AG04450 (cell line): ENCODE data around the gene CCR3. TPM values are rescaled to one million over a fixed set of nuclear protein-coding genes. Genes with fewer than 3 reads are reported as not detected.
"Not testable (repeated sequence)": the region's sequence is repeated elsewhere in the genome, so short reads cannot be mapped to it uniquely, and the experiment has no call there.

Experiments used
- CTCF ChIA-PET: fragments of 300-600, 350-600 bp; formaldehyde crosslinking; extraction: SDS; loops from one replicate; lab custom pipeline; 2022; ENCODE audit warnings: antibody characterized with exemption, inconsistent platforms; lab: Charles Lee
- POLR2A ChIA-PET: fragments of 350-600 bp; formaldehyde crosslinking; extraction: SDS; loops from one replicate; lab custom pipeline; 2021; ENCODE audit warnings: antibody characterized with exemption, inconsistent platforms; lab: Yijun Ruan, JAX
- DNase-seq: peaks from one replicate; pipeline ENCODE4 v3.0.0-alpha.2; 2011; ENCODE audit warnings: low read depth, low spot score
- H3K27ac ChIP-seq: one replicate; pipeline ENCODE4 v1.5.1; 2012; ENCODE audit warnings: low read depth, low read length, control low read depth
- H3K27me3 ChIP-seq: one replicate; pipeline ENCODE4 v1.6.0; 2012; ENCODE audit warnings: low read length; ENCODE audit not compliant: control insufficient read depth, insufficient read depth
- H3K4me3 ChIP-seq: 2 replicates; pipeline ENCODE4 v1.5.1; 2011; ENCODE audit warnings: mild to moderate bottlenecking, low read depth, low read length, control low read depth
- H3K9me3 ChIP-seq: 2 replicates; pipeline ENCODE4 v1.5.1; 2012; ENCODE audit warnings: low read length; ENCODE audit not compliant: control insufficient read depth, insufficient read depth
- polyA plus RNA-seq: library from polyadenylated mRNA; depleted of rRNA; stranded (reverse); fragments of >200 nt; gene quantifications from 2 replicates; pipeline ENCODE4 v1.2.3, GENCODE V29; 2011
- TF ChIP-seq, protein P1 (sequence below): IDR thresholded peaks from 2 replicates; pipeline ENCODE4 v1.5.1; 2011; ENCODE audit warnings: low read depth, low read length, control low read depth, inconsistent platforms

The CCR3 gene
- polyA plus RNA-seq, 1 experiment = not detected

DNA sequence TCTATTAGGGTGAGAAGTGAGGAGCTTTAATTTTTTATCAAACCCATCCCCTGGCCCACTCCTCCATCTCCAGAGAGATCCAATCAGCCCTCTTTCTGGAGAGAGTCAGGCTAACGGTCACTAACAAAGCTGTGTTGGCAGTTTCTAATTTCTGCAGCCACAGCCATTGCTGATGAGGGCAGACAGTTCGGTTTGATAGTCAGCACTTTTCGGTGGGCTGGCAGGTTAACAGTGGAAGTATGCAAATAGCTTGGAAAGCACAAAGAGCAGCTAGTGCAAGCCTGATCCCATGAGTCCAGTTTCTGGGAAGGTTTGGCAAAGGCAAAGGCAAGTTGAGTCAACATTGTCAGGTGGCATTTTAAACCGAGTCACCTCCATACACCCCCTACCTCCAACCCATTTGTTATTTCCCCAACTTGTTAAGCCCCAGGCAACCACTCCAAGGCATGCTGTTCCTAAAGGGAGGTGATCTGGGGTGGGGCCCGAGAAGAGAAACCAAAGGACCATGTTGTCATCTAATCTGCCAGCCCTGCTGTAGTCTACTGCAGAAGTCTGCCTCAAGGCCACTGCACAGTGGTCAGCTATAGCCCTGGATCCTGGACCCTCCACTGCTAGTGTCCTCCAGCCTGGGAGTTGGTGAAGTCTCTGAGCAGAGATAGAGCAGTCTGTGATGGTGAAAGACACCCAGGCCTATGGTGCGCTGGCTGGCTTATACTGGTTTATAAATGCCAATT is 35.8 kb upstream of the CCR3 start:
- TF ChIP-seq, protein P1, sequence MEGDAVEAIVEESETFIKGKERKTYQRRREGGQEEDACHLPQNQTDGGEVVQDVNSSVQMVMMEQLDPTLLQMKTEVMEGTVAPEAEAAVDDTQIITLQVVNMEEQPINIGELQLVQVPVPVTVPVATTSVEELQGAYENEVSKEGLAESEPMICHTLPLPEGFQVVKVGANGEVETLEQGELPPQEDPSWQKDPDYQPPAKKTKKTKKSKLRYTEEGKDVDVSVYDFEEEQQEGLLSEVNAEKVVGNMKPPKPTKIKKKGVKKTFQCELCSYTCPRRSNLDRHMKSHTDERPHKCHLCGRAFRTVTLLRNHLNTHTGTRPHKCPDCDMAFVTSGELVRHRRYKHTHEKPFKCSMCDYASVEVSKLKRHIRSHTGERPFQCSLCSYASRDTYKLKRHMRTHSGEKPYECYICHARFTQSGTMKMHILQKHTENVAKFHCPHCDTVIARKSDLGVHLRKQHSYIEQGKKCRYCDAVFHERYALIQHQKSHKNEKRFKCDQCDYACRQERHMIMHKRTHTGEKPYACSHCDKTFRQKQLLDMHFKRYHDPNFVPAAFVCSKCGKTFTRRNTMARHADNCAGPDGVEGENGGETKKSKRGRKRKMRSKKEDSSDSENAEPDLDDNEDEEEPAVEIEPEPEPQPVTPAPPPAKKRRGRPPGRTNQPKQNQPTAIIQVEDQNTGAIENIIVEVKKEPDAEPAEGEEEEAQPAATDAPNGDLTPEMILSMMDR = no peak
- Histone ChIP-seq H3K27ac (no peak overlapping the region), H3K27me3 (peaks cover 3% of the 10 kb centered on the region), H3K4me3 (no peak overlapping the region), H3K9me3 (no peaks in the 10 kb centered on the region)
- DNase-seq = no peak
- ChIA-PET POLR2A (no interaction called here), CTCF (no interaction called here)

DNA sequence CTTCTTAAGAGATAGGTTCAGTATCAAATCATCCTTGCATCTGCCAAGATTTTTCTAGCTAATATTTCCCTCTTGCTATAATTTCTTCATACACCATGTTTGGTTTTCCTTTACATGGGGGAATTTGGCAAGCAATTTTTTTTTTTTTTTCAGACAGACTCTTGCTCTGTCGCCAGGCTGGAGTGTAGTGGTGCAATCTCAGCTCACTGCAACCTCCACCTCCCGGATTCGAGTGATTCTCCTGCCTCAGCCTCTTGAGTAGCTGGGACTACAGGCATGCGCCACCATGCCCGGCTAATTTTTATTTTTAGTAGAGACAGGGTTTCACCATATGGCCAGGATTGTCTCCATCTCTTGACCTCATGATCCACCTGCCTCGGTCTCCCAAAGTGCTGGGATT is 34.7 kb upstream of the CCR3 start:
- CTCF ChIA-PET = interaction anchor here (0.9 to 3.5 kb wide), 8 partner anchors 9 to 269 kb away, joined by 3 to 14 read pairs (median 3); no protein-coding TSS in a partner anchor
- H3K27me3 ChIP-seq, DNase-seq, H3K27ac ChIP-seq, POLR2A ChIA-PET, H3K9me3 ChIP-seq, H3K4me3 ChIP-seq: not testable (repeated sequence)

DNA sequence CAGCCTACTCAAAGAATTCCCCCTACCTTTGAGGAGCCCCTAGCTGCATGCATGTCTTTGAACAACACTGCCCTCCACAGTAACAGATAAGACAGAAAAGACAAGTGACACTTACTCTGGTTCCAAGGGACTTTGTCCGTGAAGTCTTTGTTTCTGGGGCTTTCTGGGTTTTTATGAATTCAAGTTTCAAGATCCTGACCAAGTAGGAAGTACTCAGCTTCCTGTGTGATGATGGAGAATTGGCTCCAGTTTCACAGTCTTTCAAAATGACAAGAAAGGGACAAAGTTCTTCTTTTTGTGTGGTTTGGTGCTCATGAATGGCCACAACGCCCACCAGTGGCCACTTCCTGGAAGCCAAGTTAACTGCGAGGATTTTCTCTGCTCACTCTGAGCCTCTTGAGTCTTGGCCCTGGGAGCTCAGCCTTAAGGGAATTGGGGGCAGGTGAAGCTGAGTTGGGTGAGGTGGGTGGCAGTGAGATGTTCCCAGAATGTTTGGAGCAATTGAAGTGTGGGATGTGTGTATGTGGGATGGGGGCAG is 34.0 kb upstream of the CCR3 start, which contains the start of gene CCR1:
Gene CCR1 (minus strand): TSS at position 147 of the 538 bp plus-strand sequence. CDS start 4,000 bp downstream, outside the sequence.
- Histone ChIP-seq H3K27me3 (peaks cover 8% of the 10 kb centered on the region), H3K4me3 (no peak within 1 kb of the TSS), H3K9me3 (no peaks in the 10 kb centered on the region), H3K27ac (no peak within 1 kb of the TSS)
- ChIA-PET CTCF (interaction anchor here (0.9 to 3.5 kb wide), 8 partner anchors 8 to 269 kb away, joined by 3 to 14 read pairs (median 3); no protein-coding TSS in a partner anchor), POLR2A (no interaction called here)
- TF ChIP-seq, protein P1 = peak; percentile 56
- DNase-seq = no peak

DNA sequence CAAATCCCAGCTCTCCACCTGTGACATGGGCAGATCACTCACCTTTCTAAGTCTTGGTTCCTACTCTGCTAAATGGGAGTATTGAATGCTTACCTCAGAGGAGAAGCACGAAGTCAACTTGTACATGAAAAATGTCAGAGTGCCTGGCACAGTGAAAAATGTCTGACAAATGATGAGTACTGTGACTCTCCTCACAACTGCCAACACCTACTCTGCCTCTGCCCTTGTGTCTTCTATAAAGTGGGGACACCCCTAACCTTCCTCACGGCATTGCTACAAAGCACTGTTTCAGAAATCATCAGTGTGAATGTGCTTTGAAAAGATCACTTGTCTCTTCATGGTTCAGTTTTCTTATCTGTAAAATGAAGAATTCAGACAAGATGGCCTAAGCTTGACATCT is 33.2 kb upstream of the CCR3 start:
- DNase-seq = no peak
- Histone ChIP-seq H3K4me3 (no peak overlapping the region), H3K27ac (no peak overlapping the region), H3K27me3 (peaks cover 12% of the 10 kb centered on the region), H3K9me3 (no peaks in the 10 kb centered on the region)
- POLR2A ChIA-PET = no interaction called here
- CTCF ChIA-PET = interaction anchor here (1.2 to 3.5 kb wide), 4 partner anchors 111 to 132 kb away, joined by 3 to 14 read pairs (median 4); no protein-coding TSS in a partner anchor
- TF ChIP-seq, protein P1 = no peak

DNA sequence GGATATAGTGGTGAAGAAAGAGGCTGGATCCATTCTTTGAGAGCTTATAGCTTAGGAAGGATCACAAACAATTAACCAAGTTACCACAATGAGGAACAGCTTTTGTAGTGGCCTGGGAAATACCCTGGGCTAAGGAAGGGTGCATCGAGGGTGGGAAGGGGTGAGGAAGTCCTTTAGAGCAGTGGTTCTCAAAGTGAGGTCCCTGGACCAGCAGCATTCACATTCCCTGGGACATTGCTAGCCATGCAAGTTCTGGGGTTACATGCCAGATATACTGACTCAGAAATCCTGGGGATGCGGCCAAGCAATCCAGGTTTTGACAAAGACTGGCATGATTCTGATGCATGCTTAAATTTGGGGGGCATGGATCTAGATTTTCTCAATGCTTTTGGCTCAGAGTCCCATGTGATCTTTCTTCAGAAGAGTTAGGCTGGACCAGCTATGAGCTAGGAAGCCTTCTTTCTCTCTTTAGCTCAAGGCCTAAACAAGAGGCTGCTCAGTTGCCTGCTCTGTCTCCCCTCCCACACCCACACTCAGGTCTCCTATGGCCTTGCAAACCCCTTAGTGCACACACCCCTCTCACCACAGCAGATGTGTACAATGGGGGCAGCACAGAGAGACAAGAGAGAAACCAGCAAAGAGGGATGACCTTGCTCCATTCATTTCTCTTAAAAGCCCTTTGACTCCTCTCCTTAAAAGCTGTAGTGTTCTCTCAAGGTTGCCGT is 32.4 kb upstream of the CCR3 start:
- TF ChIP-seq, protein P1 = no peak
- ChIA-PET POLR2A (no interaction called here), CTCF (interaction anchor here (1.2 to 3.5 kb wide), 2 partner anchors 121 to 123 kb away, joined by 3 to 14 read pairs; no protein-coding TSS in a partner anchor)
- DNase-seq = no peak
- Histone ChIP-seq H3K9me3 (no peaks in the 10 kb centered on the region), H3K27me3 (peaks cover 13% of the 10 kb centered on the region), H3K4me3 (no peak overlapping the region), H3K27ac (no peak overlapping the region)
